Hypothalamus (tissue), 51 donors: ENCODE measurements around the gene KRT84.
"Not testable (repeated sequence)": the region's sequence is repeated elsewhere in the genome, so short reads cannot be mapped to it uniquely, and the experiment has no call there.

Source experiments
- DNase-seq, 51 donors: peaks; one replicate each; lab custom pipeline; 2025; lab: John Stamatoyannopoulos, UW

Gene KRT84

DNA sequence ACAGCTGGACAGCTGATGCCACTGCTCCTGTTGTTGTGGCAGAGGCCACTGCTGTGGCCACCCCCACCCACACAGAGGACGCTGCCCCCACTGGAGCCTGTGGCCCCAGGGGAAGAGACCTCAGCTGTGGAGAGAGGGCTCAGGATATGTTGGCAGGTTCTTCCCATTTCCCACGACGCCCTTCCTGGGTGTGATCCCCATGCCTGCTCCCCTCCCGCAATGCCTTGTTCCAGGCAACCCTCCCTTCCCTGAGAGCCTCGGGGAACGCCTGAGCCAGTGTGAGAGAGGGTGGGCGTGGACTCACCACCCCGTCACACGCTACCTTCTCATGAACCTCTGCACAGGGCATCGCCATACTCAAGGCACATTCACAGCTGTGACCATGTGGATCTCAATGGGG is 26.4 kb upstream of the KRT84 start:
- no peak for DNase-seq

DNA sequence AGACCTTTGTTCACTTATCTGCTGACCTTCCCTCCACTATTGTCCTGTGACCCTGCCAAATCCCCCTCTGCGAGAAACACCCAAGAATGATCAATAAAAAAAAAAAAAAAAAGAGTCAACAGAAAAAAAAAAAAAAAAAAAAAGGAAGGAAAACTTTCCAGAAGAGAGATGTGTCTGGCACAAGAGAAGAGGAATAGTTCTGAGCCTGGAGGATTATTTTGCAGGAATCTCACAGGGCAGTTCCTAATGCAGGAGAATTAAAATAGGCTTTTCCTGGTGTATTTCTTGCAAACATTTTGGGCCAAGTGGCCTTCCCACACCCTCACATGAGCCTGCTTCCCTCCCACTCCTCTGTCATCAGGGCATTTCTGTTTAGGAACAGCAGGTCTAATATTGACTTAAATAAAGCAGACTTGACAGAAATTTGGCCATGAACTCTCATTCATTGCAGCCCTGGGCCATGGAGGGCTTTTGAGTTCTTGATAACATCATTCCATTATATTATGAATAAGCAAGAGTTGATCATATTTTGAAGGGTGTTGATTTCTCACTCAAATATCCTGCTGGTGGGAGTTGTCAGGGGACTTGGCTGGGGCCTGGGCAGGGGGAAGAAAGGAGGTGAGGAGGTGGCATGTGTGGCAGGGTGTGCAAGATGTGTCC is 25.3 kb upstream of the KRT84 start:
- DNase-seq = not testable (repeated sequence)

DNA sequence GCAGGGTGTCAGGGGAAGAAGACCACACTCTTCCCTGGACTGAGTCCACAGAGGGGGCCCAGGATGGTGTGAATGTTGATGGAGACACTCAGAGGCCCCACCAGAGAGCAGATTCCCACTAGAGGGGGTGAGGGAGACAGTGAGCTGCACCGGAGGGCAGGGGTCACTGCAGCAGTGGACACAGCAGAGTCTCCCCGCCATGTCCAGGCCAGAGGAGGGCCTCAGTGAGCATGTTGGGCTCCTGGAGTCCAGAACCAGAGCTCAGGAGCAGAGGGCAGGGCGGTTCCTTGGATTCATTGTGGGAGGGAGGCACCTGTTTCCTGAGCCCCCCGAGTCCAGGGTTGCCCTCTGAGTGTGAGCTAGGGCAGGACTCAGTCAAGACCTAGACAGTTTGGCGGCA is 22.5 kb upstream of the KRT84 start:
- DNase-seq = no peak

DNA sequence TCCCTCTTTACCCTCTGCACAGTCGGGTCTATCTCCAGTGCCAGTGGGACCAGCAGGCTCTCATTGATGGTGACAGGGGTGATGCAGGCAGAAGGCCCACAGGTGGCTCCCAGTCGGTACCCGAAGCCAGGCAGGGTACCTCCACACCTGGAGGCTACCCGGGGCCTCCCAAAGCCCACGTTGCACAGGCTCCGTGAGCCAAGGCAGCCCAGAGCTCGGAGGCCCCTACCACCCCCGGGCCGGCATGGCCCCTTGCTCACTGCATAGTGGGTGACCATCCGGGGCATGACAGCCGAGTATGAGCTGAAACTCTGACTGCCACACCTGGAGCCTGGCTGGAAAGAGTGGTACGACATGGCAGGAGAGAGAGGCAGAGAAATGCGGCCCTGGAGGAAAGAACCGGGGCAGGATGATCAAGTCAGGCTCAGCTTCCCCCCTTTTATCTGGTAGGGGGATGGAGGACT is 20.5 kb upstream of the KRT84 start, which contains the start of gene KRT82:
KRT82 (minus strand) TSS at position 414 of the 464 bp plus-strand sequence; CDS start at position 356, 58 bp downstream.
- no peak for DNase-seq

DNA sequence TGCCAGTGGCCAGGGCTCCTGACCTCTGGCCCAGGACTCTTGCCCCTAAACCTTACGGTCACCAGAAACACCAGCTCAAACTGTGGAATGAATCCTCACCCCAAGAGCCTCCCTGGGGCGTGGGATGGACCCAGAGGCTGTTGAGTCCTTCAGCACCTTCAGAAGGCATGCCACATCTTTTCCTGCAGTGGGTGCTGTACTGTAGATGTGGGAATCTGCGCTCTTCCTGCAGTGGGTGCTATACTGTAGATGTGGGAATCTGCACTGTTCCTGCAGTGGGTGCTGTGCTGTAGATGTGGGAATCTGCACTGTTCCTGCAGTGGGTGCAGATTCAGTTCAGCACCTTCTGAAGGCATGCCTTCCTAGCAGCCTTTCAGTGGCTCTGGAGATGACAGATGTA is 19.5 kb upstream of the KRT84 start:
- no peak for DNase-seq

DNA sequence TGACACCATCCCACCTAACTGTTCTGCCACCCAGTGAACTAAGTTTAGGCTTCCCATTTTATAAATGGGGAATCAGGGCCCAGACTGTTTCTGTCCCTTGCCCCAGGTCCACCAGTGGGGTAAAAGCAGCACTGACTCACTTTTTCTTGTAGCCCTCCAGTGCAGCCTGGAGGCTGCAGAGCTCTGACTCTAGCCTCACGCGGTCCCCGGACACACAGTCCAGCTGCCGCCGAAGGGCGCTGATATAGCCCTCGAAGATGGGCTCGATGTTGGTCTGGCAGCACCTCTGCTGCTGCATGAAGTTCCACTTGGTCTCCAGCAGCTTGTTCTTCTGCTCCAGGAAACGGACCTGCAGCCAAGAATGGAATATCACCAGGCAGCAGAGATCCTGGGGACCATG is 18.1 kb upstream of the KRT84 start:
- DNase-seq = no peak

DNA sequence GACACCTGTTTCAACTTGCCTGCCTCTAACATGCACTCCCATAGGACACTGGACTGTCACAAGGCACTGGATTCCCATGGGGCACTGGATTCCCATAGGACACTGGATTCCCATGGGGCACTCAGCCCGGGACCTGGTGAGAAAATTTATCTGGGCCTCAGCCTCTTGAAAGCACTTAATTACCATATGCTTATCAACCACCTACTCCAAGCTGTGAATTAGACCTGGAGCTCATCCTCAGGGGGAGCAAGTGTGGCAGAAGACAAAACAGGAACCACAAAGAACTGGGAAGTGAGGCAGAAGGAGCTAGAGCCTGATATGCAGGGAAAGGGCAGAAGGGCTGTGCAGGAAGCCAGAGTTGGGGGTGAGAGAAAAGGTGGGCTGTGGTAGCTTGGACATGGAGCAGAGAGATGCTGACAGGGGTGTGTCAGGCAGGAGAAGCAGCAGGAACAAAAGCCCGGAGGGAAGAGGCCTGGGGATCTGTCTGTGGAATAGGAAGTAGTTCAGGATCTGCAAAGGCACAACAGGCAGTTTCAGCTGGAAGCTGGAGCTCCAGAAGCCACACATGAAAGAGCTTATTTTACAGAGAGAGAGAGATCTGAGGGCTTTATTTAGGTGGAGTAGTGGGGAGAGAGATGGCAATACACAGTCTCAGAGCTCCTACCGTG is 17.6 kb upstream of the KRT84 start:
- peak in 1 of 51 donors; percentile 1 for DNase-seq

DNA sequence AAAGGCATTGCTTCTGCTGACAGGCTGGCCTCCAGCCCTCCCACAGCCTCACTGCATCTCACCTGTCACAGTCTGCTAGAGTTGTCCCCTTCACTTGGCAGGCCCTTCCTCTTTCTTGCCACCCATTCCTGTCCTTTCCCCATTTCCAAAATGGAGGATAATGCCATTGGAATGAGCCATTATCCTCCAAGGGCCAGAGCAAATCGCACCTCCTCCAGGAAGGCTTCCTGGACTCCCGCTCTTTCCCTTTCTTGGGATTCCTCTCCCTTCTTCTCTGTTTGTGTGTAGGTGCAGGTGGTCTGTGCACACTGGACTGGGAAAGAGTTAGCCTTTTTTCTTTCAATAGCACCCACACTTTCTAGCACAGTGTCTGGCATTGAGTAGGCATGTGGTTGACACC is 16.9 kb upstream of the KRT84 start:
- DNase-seq = no peak

DNA sequence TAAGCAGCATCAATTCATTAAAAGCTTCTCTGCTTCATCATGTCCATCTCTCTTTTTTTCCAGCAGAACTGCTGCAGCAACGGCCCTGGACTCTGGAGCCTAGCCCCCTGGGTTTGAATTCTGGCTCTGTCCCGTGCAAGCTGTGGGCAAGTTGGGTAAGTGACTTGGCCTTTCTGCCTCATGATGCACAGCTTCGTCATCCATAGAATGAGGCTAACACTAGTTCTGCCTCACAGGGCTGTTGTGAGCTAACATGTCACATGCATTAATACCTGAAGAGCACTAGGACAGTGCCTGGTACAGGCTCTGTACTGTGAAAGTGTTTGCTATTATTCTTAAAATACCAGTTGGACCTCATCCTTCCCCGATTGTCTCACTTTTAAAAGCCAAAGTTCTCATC is 16.5 kb upstream of the KRT84 start:
- DNase-seq = no peak

DNA sequence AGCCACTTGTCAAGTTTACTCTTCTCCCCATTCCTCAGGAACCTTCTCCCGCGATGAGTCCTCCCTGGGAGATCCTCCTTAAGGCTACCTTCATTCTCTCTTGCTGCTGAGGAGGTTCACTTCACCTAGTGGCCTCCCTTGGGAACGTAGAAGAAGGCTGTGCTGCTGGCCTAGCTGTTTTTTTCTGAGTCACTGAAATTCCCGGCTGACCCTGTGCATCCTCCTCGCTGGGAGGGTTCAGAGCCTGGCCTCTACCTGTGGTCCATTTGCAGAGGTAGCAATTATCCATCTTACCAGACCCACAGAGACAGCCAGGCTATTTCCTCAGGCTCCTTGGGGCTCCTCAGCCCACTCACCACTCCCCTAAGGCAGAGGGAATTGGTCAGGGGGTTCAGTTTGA is 16.1 kb upstream of the KRT84 start:
- DNase-seq = no peak

DNA sequence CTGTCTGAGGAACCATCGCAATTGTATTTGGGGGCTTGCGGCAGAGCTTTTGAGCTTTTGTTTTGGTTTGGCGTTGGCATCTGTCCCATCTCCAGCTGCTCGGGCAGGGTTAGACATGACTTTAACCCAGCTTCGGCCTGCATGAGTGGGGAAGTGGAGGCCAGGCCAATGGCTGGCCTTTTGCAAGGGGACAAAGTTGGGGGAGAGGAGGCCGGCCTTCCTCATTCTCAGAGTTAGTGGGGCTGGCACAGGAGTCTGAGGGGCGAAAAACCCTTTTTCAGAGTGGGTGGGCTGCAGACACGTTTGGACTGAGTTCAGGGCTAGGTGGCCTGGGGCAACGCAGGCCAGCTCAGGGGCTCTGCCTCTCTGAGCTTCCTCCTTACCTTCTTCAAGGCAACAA is 15.5 kb upstream of the KRT84 start:
- DNase-seq = no peak

DNA sequence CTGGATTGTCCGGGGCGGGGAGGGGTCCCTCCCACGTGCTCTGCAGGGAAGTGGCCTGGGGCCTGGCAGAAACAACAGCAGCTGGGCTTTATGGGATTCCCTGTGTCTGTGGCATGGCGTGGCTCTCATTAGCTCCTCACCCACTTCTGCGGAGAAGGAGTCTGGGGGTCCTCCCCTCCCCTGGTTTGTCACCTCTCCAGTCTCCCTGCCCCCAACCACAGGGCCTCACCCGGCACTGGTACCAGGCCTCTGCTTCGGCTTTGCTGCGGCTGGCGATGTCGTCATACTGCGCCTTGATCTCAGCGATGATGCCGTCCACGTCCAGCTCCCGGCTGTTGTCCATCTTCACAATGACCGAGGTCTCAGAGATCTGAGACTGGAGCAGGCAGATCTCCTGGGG is 14.3 kb upstream of the KRT84 start:
- no peak for DNase-seq

DNA sequence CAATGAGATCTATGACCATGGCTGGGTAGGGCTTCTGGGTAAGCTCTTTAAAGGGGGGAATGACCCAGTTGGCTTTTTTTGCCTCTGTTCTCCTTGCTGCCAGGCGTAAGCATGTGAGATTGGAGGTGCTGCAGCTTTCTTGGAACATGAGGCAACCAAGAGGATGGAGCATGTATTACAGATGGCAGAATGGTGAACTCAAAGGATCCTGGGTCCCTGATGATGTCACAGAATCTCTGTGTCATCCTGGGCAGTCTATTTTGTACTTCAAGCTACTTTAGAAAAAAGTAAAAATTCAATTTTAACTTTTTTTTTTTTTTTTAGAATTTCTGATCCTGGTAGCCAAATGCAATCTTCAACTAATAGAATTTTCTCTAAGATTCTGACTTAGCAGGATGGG is 12.7 kb upstream of the KRT84 start:
- no peak for DNase-seq

DNA sequence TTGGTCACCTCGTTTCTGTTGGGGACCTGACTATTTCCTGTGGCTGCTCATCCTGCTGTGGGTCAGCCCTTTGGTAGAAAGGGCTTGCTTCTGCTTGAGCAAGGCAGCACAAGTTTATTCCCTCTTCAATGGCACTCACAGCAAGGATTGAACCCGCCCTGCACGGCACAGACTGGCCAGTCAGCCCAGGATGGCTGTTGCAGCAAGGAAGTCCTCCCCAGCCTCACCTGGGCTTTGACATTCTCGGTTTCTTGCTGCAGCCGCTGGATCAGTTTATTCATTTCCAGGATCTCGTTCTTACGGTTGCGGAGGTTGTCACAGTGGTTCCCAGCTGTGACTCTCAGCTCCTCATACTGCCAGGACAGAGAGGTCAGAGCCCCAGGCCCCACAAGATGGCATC is 11.2 kb upstream of the KRT84 start:
- no peak for DNase-seq

DNA sequence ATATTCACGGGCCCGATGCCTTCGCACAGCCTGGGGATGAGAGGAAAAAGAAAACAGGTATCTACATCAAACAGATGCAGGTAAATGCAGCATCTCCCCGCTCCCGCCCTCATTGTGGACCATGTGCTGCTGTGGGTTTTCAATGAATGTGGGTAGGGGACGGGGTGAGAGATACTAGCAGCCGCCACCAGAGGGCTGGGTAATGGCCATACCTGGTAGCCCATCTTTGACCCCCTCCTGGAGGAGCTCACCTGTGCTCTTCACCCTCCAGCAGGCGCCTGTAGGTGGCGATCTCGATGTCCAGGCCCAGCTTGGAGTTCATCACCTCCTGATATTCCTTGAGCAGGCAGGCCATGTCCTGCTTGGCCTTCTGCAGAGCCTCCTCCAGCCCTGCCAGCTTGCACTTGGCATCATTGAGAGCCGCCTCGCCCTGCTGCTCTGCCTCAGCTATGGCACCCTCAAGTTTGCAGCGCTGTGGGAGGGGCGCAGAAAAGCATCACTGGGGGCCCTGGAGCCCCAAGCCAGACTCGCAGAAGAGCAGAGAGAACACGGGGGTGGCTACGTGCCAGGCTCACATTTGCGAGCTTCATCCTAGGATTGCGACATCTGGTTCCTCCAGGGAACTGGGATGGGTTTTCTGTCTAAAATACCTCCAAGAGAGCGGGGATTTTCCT is 10.4 kb upstream of the KRT84 start:
- DNase-seq = no peak

DNA sequence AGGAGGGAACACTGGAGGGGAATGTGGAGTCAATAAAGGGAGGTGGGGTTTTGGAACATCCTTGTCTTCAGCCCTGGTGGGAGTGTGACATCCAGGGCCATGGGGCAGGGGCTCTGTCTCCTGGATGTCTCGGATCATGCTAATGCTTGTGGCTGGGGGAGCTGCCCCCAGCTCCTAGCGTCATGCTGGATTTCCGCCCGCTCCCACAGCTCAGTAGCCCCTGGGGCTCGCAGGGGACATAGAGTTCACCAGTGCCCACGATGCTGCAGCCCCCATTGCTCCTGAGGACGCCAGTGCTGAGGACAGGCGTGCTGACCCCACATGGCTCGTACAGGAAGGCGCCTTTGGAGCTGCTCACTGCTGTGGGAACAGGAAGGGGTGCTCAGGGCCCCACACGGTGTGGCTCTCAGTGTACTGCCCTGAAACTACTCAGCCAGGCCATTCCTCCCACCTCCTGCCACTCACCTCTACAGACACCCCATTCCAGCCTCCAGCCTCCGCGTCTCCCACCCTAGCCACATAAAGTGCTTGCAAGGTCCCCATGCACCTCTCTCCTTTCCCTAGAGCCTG is 9.5 kb upstream of the KRT84 start:
- no peak for DNase-seq

DNA sequence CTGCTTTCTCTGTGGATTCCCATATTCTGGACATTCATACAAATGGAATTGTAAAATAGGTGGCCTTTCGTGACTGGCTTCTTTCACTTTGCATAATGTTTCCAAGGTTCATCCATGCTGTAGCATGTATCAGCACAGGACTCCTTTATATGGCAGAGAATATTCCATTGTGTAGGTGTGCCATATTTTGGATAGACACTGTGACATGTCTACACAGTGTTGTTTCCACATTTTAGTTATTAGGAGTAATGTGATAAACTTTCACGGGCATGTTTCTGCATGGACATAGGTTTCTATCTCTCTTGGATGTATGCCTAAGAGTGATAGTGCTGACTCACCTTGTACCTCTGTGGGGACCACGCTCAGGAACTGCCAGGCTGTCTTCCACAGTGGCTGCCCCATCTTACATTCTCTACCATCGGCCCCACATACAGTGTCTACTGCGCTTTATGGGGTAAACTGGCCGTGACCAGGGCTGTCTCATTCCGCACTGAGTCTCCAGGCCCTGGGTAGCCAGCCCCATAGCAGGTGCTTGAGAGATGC is 7.1 kb upstream of the KRT84 start:
- no peak for DNase-seq

DNA sequence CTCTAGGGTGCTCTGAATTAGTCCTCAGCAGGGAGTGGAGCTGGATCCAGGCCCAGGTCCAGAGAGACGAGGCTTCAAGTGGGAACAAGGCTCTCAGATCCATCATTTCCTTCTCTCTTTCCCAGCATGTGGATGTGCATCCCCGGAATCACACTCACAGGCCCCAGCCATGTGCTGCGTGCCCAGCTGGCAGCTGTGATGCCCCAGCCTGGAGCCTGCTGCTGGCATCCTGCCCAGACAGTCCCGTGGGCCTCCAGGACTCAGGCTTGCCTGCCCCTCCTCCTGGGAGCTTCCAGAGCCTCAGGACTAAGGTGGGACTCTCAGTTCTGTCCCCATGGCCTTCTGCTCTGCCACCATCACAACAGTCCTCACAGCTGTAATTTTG is 6.2 kb upstream of the KRT84 start:
- peak in 44 of 51 donors; percentile 5 to 81 (median 47) for DNase-seq

DNA sequence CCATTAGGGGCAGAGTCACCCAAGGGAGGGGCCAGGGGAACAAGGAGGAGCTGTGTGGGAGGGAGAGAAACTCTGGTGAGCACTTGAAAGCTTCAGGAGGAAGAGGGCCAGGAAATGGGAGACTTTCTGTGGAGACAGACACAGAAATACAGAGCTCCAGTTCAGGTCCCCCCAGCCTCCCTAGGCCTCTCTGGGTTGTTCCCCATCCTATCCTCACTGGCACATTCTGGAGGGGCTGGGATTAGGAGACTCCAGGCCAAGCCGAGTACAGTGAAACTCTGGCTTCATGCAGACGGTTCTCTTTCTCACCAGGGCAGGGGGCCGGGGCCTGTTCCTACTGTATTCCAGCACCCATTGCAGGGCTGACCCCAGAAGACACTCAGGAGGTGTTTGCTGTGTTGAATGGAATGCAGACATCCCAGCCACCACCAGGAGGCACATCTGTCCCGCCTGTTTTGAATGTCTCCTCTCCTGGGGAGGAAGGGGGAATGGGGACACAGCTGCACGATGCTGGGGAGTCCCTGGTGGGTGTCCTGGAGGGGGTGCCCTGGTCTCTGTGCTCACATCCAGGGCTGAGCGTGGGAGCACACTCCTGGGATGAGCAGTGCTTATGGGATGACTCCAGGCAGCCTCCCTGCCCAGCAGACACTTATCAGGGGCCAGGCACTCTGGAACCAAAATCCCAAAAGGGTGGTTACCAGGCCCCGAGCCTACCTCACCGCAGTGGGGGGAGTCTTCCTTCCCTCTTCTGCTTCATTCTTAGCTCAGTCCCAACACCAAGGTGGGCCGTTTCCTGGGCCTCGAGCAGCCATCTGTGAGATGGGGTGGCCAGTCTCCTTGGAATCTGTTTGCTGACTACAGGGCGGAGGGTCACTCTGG is 5.5 kb upstream of the KRT84 start:
- DNase-seq = peak in 4 of 51 donors; percentile 5 to 17 (median 12)
